ENCODE data around the gene MEAK7.

Gene MEAK7

DNA sequence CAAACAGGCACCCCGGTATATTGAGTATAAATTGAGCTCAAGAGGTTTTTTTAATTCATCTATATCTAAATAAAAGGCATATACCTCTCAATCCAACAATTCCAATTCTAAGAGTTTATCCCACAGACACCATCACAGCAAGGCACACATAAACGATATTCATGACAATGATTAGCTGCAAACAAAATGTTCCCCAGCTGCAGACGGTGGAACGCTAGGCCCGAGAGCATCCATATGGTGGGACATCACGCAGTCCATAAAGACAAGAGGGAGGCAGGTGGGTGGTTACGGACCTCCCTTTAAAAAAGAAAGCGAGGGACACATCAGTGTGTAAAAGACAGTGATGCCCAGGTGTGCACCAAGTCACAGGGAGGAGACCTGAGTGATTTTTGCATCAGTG, 28.1 kb downstream of the MEAK7 start:
- Histone ChIP-seq H3K18ac (ENCODE audit: low read length) (no peak overlapping the region), H2BK12ac (ENCODE audit: low read length) (no peak overlapping the region), H3K9ac (ENCODE audit: low read depth, low read length, poor library complexity) (no peak overlapping the region), H3K4me3 (ENCODE audit: low read length in 2 of 2) (no peak overlapping the region), H2BK5ac (ENCODE audit: low read length) (no peak overlapping the region), H2AK5ac (ENCODE audit: low read depth, low read length) (no peak overlapping the region), H3K79me1 (ENCODE audit: low read depth, low read length) (no peaks in the 10 kb centered on the region), H2BK15ac (ENCODE audit: low read length) (no peak overlapping the region), H3K27ac (replicated peaks; ENCODE audit: low read length) (no peak overlapping the region), H3K36me3 (replicated peaks in 1 of 2; ENCODE audit: control insufficient read depth in 2 of 2, insufficient read depth in 2 of 2, low read length in 2 of 2) (peaks cover 6 to 29% of the 10 kb centered on the region in 2 donors), H4K91ac (ENCODE audit: low read depth, low read length, poor library complexity) (no peak overlapping the region), H3K27me3 (ENCODE audit: control insufficient read depth in 3 of 3, insufficient read depth in 3 of 3, low read depth in 1 of 3, low read length in 3 of 3) (no peaks in the 10 kb centered on the region), H2BK120ac (ENCODE audit: low read depth, low read length) (no peak overlapping the region), H2AFZ (ENCODE audit: low read length) (no peak overlapping the region), H4K8ac (ENCODE audit: low read depth, low read length) (no peak overlapping the region), H3K4me1 (ENCODE audit: control insufficient read depth in 2 of 2, insufficient read depth in 1 of 2, low read depth in 1 of 2, low read length in 2 of 2) (peaks cover 0 to 6% of the 10 kb centered on the region in 2 donors), H3K4me2 (ENCODE audit: insufficient read depth, low read length, poor library complexity, severe bottlenecking) (no peak overlapping the region), H3K14ac (ENCODE audit: low read length) (no peak overlapping the region), H3K23ac (ENCODE audit: low read depth, low read length, poor library complexity) (no peak overlapping the region), H3K4ac (ENCODE audit: low read length) (no peak overlapping the region), H3K9me3 (replicated peaks in 1 of 2; ENCODE audit: control insufficient read depth in 2 of 2, insufficient read depth in 1 of 2, low read depth in 1 of 2, low read length in 2 of 2) (peaks cover 1 to 26% of the 10 kb centered on the region in 2 donors)
- DNase-seq (ENCODE audit: low spot score) = no peak
- no CpG with 5 or more reads among the region's 8 CpGs for WGBS, 2 donors (ENCODE audit: extremely low coverage in 2 of 2, insufficient read length in 2 of 2, insufficient replicate concordance in 1 of 2)

DNA sequence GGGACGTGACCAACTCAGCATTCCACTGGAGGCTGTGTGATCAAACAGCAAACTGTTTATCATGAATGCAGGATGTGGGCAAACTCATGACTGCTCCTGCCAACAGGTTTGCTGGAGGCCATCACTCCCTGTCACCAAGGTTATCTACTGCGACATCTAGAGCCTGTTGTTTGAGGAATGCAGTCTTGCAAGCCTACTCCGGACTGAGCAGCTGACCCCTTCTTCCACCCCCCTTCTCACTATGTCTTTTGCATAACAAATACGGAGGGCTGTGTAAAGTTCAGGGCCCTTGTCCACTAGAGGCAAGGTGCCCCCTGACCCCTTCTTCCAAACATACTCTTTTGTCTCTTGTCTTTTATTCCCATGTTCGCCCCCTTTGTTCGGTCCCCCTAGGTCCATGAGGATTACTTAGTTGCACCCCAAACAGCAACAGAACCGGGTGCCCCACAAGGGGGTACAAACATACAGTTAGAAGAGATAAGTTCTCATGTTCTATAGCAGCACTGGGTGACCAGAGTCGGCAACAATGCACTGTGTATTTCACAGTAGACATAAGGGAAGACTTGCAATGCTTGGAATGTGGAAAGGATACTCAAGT, 28.7 kb downstream of the MEAK7 start:
- Histone ChIP-seq H3K79me1 (ENCODE audit: low read depth, low read length) (no peaks in the 10 kb centered on the region), H2BK15ac (ENCODE audit: low read length) (no peak overlapping the region), H3K9me3 (replicated peaks in 1 of 2; ENCODE audit: control insufficient read depth in 2 of 2, insufficient read depth in 1 of 2, low read depth in 1 of 2, low read length in 2 of 2) (peaks cover 1 to 26% of the 10 kb centered on the region in 2 donors), H3K18ac (ENCODE audit: low read length) (no peak overlapping the region), H2BK5ac (ENCODE audit: low read length) (no peak overlapping the region), H3K4me2 (ENCODE audit: insufficient read depth, low read length, poor library complexity, severe bottlenecking) (no peak overlapping the region), H3K9ac (ENCODE audit: low read depth, low read length, poor library complexity) (no peak overlapping the region), H3K27me3 (ENCODE audit: control insufficient read depth in 3 of 3, insufficient read depth in 3 of 3, low read depth in 1 of 3, low read length in 3 of 3) (no peaks in the 10 kb centered on the region), H4K8ac (ENCODE audit: low read depth, low read length) (no peak overlapping the region), H2AK5ac (ENCODE audit: low read depth, low read length) (no peak overlapping the region), H3K4me3 (ENCODE audit: low read length in 2 of 2) (no peak overlapping the region), H3K4me1 (ENCODE audit: control insufficient read depth in 2 of 2, insufficient read depth in 1 of 2, low read depth in 1 of 2, low read length in 2 of 2) (peaks cover 0 to 6% of the 10 kb centered on the region in 2 donors), H3K4ac (ENCODE audit: low read length) (no peak overlapping the region), H4K91ac (ENCODE audit: low read depth, low read length, poor library complexity) (no peak overlapping the region), H3K14ac (ENCODE audit: low read length) (no peak overlapping the region), H2BK12ac (ENCODE audit: low read length) (no peak overlapping the region), H3K36me3 (replicated peaks in 1 of 2; ENCODE audit: control insufficient read depth in 2 of 2, insufficient read depth in 2 of 2, low read length in 2 of 2) (peaks cover 6 to 22% of the 10 kb centered on the region in 2 donors), H2BK120ac (ENCODE audit: low read depth, low read length) (no peak overlapping the region), H3K27ac (replicated peaks; ENCODE audit: low read length) (no peak overlapping the region), H2AFZ (ENCODE audit: low read length) (no peak overlapping the region), H3K23ac (ENCODE audit: low read depth, low read length, poor library complexity) (no peak overlapping the region)
- no CpG with 5 or more reads among the region's 8 CpGs for WGBS, 2 donors (ENCODE audit: extremely low coverage in 2 of 2, insufficient read length in 2 of 2, insufficient replicate concordance in 1 of 2)
- no peak for DNase-seq (ENCODE audit: low spot score)

DNA sequence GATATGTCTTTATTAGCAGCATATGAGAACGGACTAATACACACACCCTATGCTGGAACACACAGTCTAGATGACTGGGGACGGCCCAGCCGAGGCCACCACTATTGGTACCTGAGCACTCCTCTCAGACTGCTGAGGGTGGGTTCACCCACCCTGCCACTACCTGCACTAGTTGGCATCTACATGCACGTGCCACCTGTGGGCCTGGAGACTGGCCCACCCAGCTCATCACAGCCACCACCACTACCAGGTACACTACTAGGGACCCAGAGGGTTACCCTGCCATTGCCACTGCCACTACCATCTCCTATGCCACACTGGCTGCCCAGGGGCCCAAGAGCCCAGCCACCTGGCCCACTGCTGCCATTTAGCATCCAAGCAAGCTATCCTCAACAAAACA, 32.5 kb downstream of the MEAK7 start:
- Histone ChIP-seq H3K27me3 (ENCODE audit: control insufficient read depth in 3 of 3, insufficient read depth in 3 of 3, low read depth in 1 of 3, low read length in 3 of 3) (no peaks in the 10 kb centered on the region), H3K9ac (ENCODE audit: low read depth, low read length, poor library complexity) (peak overlapping the region; percentile 50), H3K79me1 (ENCODE audit: low read depth, low read length) (no peaks in the 10 kb centered on the region), H4K91ac (ENCODE audit: low read depth, low read length, poor library complexity) (no peak overlapping the region), H3K18ac (ENCODE audit: low read length) (peak overlapping the region; percentile 80), H2BK5ac (ENCODE audit: low read length) (no peak overlapping the region), H3K9me3 (replicated peaks in 1 of 2; ENCODE audit: control insufficient read depth in 2 of 2, insufficient read depth in 1 of 2, low read depth in 1 of 2, low read length in 2 of 2) (peaks cover 5 to 38% of the 10 kb centered on the region in 2 donors), H2BK15ac (ENCODE audit: low read length) (peak overlapping the region; percentile 33), H4K8ac (ENCODE audit: low read depth, low read length) (no peak overlapping the region), H3K4me3 (ENCODE audit: low read length in 2 of 2) (no peak overlapping the region), H2BK120ac (ENCODE audit: low read depth, low read length) (no peak overlapping the region), H2AK5ac (ENCODE audit: low read depth, low read length) (no peak overlapping the region), H2BK12ac (ENCODE audit: low read length) (no peak overlapping the region), H2AFZ (ENCODE audit: low read length) (no peak overlapping the region), H3K4ac (ENCODE audit: low read length) (no peak overlapping the region), H3K36me3 (replicated peaks in 1 of 2; ENCODE audit: control insufficient read depth in 2 of 2, insufficient read depth in 2 of 2, low read length in 2 of 2) (peaks cover 5 to 11% of the 10 kb centered on the region in 2 donors), H3K23ac (ENCODE audit: low read depth, low read length, poor library complexity) (no peak overlapping the region), H3K27ac (replicated peaks; ENCODE audit: low read length) (no peak overlapping the region), H3K4me1 (ENCODE audit: control insufficient read depth in 2 of 2, insufficient read depth in 1 of 2, low read depth in 1 of 2, low read length in 2 of 2) (peaks cover 0 to 6% of the 10 kb centered on the region in 2 donors), H3K4me2 (ENCODE audit: insufficient read depth, low read length, poor library complexity, severe bottlenecking) (no peak overlapping the region), H3K14ac (ENCODE audit: low read length) (no peak overlapping the region)
- no peak for DNase-seq (ENCODE audit: low spot score)
- no CpG with 5 or more reads among the region's 4 CpGs for WGBS, 2 donors (ENCODE audit: extremely low coverage in 2 of 2, insufficient read length in 2 of 2, insufficient replicate concordance in 1 of 2)

DNA sequence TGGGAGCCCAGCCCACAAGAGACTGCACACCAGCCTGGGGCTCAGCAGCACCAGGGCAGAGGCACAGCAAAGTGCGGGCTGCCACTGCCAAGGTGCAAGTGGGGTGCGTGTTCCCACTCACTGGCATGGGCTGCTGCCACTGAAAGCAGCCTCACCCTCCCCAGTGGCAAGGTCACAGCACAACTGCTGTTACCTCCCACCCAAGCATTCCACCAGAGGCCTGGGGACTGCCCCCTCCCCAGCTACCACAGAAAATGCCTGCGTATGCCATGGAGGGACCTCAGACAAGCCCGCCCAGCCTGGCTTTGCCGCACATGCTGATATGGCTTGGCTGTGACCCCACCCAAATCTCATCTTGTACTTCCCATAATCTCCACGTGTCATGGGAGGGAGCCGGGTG, 33.1 kb downstream of the MEAK7 start:
- no CpG with 5 or more reads among the region's 7 CpGs for WGBS, 2 donors (ENCODE audit: extremely low coverage in 2 of 2, insufficient read length in 2 of 2, insufficient replicate concordance in 1 of 2)
- Histone ChIP-seq H3K9ac (ENCODE audit: low read depth, low read length, poor library complexity) (no peak overlapping the region), H2AK5ac (ENCODE audit: low read depth, low read length) (no peak overlapping the region), H3K18ac (ENCODE audit: low read length) (no peak overlapping the region), H4K91ac (ENCODE audit: low read depth, low read length, poor library complexity) (no peak overlapping the region), H3K4me1 (ENCODE audit: control insufficient read depth in 2 of 2, insufficient read depth in 1 of 2, low read depth in 1 of 2, low read length in 2 of 2) (peaks cover 0 to 3% of the 10 kb centered on the region in 2 donors), H3K27ac (replicated peaks; ENCODE audit: low read length) (no peak overlapping the region), H3K4me3 (ENCODE audit: low read length in 2 of 2) (no peak overlapping the region), H4K8ac (ENCODE audit: low read depth, low read length) (no peak overlapping the region), H2BK5ac (ENCODE audit: low read length) (no peak overlapping the region), H3K27me3 (ENCODE audit: control insufficient read depth in 3 of 3, insufficient read depth in 3 of 3, low read depth in 1 of 3, low read length in 3 of 3) (no peaks in the 10 kb centered on the region), H3K14ac (ENCODE audit: low read length) (no peak overlapping the region), H2AFZ (ENCODE audit: low read length) (no peak overlapping the region), H2BK12ac (ENCODE audit: low read length) (no peak overlapping the region), H3K4me2 (ENCODE audit: insufficient read depth, low read length, poor library complexity, severe bottlenecking) (no peak overlapping the region), H3K79me1 (ENCODE audit: low read depth, low read length) (no peaks in the 10 kb centered on the region), H3K9me3 (replicated peaks in 1 of 2; ENCODE audit: control insufficient read depth in 2 of 2, insufficient read depth in 1 of 2, low read depth in 1 of 2, low read length in 2 of 2) (peaks cover 5 to 45% of the 10 kb centered on the region in 2 donors), H3K23ac (ENCODE audit: low read depth, low read length, poor library complexity) (no peak overlapping the region), H2BK15ac (ENCODE audit: low read length) (no peak overlapping the region), H3K4ac (ENCODE audit: low read length) (no peak overlapping the region), H3K36me3 (replicated peaks in 1 of 2; ENCODE audit: control insufficient read depth in 2 of 2, insufficient read depth in 2 of 2, low read length in 2 of 2) (peaks cover 5 to 12% of the 10 kb centered on the region in 2 donors), H2BK120ac (ENCODE audit: low read depth, low read length) (no peak overlapping the region)
- no peak for DNase-seq (ENCODE audit: low spot score)

All from neuronal stem cell (in vitro differentiated cells).